MM.1S (cell line): ENCODE data around the gene RGPD8.

Source experiments
- EZH2 ChIP-seq: fragments of 300-600 bp; sonication (generic); optimal IDR thresholded peaks from 2 replicates; pipeline ENCODE3; 2017; ENCODE audit warnings: low read depth, mild to moderate bottlenecking, antibody characterized with exemption, low read length, mixed read lengths
- EZH2phosphoT487 ChIP-seq: fragments of 300-600 bp; sonication (generic); IDR thresholded peaks from 2 replicates; pipeline ENCODE4 v1.6.1; 2018; ENCODE audit warnings: antibody characterized with exemption, low read length
- TF ChIP-seq, protein P1 (sequence below): fragments of 300-600 bp; sonication (generic); IDR thresholded peaks from 2 replicates; pipeline ENCODE4 v1.5.1; 2016; ENCODE audit warnings: antibody characterized with exemption, low read length, mixed read lengths

DNA sequence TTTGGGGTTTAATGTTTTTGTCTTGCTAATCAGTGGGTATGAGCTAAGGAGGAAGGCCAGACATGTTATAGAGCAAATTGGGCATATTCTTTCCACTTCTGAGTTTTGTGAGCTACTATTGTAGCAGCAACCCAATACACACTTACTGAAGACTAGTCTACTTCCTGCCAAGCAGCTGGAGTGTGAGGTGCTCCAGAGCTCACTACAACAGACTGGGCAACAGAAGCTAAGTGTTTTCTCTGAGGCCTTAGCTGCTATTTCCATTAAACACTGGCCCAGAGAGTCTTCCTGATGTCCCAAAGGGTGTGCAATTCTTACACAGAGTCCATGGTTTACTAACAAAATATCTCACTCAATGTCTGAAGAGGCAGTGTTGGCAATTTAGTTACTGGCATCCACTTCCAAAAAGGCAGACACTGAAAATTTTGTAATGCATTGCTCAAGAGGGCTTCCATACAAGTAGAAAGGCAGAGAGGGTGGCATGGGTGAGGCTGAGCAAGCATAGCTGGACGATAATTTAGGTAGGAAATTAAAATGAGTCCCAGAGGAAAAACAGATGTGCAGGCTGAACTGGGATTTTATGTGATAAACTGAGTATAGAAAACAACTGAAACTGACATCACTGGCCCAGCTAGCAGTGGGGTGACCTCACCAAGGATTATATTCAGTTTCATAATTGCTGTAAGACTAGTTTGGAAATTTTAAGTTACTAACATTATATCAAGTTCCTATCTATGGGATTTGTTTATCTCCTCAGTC lies 89.4 kb downstream of the RGPD8 start:
- TF ChIP-seq, protein P1, sequence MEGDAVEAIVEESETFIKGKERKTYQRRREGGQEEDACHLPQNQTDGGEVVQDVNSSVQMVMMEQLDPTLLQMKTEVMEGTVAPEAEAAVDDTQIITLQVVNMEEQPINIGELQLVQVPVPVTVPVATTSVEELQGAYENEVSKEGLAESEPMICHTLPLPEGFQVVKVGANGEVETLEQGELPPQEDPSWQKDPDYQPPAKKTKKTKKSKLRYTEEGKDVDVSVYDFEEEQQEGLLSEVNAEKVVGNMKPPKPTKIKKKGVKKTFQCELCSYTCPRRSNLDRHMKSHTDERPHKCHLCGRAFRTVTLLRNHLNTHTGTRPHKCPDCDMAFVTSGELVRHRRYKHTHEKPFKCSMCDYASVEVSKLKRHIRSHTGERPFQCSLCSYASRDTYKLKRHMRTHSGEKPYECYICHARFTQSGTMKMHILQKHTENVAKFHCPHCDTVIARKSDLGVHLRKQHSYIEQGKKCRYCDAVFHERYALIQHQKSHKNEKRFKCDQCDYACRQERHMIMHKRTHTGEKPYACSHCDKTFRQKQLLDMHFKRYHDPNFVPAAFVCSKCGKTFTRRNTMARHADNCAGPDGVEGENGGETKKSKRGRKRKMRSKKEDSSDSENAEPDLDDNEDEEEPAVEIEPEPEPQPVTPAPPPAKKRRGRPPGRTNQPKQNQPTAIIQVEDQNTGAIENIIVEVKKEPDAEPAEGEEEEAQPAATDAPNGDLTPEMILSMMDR, result no peak
- TF ChIP-seq EZH2 (no peak), EZH2phosphoT487 (no peak)
